Measurements from ENCODE around the gene GULP1.
"Not testable (repeated sequence)": the region's sequence is repeated elsewhere in the genome, so short reads cannot be mapped to it uniquely, and the experiment has no call there.

The GULP1 gene

GRCh38 chr2:188569431-188570165 lies 277.9 kb downstream of the GULP1 start:
- no peak for DNase-seq

- no peak for DNase-seq
Observed at GRCh38 chr2:188570370-188570769, 278.7 kb downstream of the GULP1 start.

GRCh38 chr2:188571543-188572303 lies 280.0 kb downstream of the GULP1 start:
- DNase-seq = no peak

- no peak for DNase-seq
Observed at GRCh38 chr2:188572592-188572991, 280.9 kb downstream of the GULP1 start.

- DNase-seq = no peak
Observed at GRCh38 chr2:188573453-188573852, 281.8 kb downstream of the GULP1 start.

- DNase-seq = no peak
Observed at GRCh38 chr2:188576006-188576405, 284.3 kb downstream of the GULP1 start.

GRCh38 chr2:188576651-188577050 lies 285.0 kb downstream of the GULP1 start:
- no peak for DNase-seq

- no peak for DNase-seq
Observed at GRCh38 chr2:188577231-188577630, 285.6 kb downstream of the GULP1 start.

- DNase-seq = no peak
Observed at GRCh38 chr2:188580738-188581137, 289.1 kb downstream of the GULP1 start.

GRCh38 chr2:188582211-188582610 lies 290.5 kb downstream of the GULP1 start:
- no peak for DNase-seq

- DNase-seq = no peak
Observed at GRCh38 chr2:188588235-188588634, 296.6 kb downstream of the GULP1 start.

- DNase-seq = no peak
Observed at GRCh38 chr2:188596054-188596453, 304.4 kb downstream of the GULP1 start.

GRCh38 chr2:188598551-188598950 lies 306.9 kb downstream of the GULP1 start:
- DNase-seq = no peak

- no peak for DNase-seq
Observed at GRCh38 chr2:188599140-188599539, 307.5 kb downstream of the GULP1 start.

- DNase-seq = no peak
Observed at GRCh38 chr2:188600536-188601210, 309.0 kb downstream of the GULP1 start.

- DNase-seq = no peak
Observed at GRCh38 chr2:188601391-188601790, 309.7 kb downstream of the GULP1 start.

GRCh38 chr2:188601927-188602326 lies 310.3 kb downstream of the GULP1 start:
- DNase-seq = no peak

- no peak for DNase-seq
Observed at GRCh38 chr2:188604579-188604978, 312.9 kb downstream of the GULP1 start.

- DNase-seq = not testable (repeated sequence)
Observed at GRCh38 chr2:188605609-188606584, 314.2 kb downstream of the GULP1 start.

- DNase-seq = not testable (repeated sequence)
Observed at GRCh38 chr2:188606596-188606995, 314.9 kb downstream of the GULP1 start.

GRCh38 chr2:188607501-188607900 lies 315.8 kb downstream of the GULP1 start:
- no peak for DNase-seq

- no peak for DNase-seq
Observed at GRCh38 chr2:188609321-188610049, 317.8 kb downstream of the GULP1 start.

All from NCI-H526 (cell line).